DMS79 (cell line): Measurements from ENCODE around the gene ADCY5.
"Not testable (repeated sequence)": the region's sequence is repeated elsewhere in the genome, so short reads cannot be mapped to it uniquely, and the experiment has no call there.

Experiments used
- DNase-seq: peaks from one replicate; lab custom pipeline; 2025; lab: John Stamatoyannopoulos, UW

The ADCY5 gene

DNA sequence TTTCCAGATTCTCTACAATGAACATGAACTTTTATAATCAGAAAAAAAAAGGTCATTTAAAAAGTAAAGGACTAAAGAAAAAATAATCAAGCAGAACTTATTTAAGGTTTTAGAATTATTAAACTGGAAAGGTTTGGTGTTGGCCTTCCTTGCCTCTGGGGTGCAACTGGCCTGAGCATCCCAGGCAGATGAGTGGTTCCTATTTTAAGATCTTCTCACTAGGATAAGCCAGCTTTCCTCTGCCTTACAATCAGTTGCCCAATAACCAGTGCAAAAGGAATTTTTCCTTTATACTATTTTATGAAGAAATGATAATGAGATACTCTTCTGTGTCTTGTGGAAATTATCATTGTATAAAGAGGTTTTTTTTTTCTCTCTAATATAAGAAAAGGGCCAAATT is 190.5 kb downstream of the ADCY5 start:
- no peak for DNase-seq

DNA sequence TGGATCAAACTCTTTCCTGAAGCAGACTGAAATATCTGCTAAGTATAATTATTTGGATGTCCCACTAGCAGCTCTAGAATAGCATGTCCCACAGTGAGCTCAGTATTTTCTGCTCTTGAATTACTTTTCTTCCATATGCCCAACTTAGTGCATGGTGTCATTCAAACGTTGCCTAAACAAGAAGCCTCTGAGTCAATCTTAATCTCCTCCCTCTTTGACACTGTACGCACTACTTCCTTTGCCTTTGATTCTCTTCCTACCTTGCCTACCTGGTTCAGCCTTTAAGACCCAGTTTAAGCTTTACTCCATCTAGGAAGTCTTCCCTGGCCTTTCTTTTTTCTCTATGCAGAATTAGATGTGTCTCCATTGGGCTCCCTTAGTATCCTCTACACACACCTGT is 192.6 kb downstream of the ADCY5 start:
- DNase-seq, result no peak

DNA sequence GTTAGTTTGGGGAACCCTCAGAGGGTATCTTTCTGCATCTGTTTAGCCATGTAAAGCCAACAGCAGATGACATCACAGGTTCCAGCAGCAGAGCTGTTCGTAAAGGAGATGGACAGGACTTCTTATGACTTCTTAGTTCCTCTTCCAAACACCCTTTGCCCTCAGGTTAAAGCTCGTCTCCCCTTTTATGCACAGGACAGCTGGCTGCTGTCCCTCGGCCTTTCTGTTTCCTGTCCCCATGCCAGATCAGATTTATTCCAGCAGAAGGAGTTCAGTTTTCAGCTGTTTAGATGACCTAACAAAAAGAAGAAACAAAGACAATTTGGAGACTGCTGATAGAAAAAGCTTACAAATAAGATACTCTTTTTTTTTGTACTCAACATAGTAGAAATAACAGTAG is 202.0 kb downstream of the ADCY5 start:
- no peak for DNase-seq

DNA sequence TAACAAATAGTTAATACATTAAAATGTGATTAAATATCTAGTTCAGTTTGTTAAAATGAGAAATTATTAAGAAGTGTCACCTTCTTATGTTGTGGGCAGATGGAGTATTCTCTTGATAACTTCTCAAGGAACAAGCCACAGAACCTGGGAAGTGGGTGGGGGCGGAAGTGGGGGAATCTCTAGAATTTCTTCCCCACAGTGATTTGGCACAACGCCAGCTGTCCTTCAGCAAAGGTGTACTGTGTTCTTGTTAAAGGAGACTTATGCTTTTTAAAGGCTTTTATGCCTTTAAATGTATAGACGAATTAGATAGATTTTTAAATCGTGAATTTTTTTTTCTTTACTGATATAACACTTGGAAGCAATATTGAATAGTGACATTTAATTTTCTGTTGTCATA is 204.8 kb downstream of the ADCY5 start:
- no peak for DNase-seq

DNA sequence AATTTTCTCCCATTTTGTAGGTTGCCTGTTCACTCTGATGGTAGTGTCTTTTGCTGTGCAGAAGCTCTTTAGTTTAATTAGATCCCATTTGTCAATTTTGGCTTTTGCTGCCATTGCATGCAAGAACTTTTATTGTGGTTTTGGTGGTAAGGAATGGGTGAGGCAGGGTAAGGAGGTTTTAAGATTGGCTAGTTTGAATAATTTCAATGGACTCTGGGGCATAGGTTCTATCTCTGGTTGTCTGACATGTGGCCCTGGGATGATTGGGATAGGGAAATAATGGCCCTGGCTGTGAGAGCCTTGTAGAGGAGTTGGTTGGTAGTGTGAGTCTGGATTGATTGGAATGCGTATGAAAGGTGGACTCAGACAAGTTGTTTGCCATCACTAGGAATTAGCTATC is 209.1 kb downstream of the ADCY5 start:
- DNase-seq, result no peak

DNA sequence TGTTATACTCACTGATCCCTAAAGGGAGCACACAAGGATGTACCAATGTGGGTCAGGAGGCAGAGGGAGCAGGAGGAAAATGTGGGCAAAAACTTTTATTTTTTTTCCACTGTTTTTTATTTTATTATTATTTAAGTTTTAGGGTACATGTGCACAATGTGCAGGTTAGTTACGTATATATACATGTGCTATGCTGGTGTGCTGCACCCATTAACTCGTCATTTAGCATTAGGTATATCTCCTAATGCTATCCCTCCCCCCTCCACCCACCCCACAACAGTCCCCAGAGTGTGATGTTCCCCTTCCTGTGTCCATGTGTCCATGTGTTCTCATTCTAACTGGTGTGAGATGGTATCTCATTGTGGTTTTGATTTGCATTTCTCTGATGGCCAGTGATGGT is 209.7 kb downstream of the ADCY5 start:
- DNase-seq, result not testable (repeated sequence)

DNA sequence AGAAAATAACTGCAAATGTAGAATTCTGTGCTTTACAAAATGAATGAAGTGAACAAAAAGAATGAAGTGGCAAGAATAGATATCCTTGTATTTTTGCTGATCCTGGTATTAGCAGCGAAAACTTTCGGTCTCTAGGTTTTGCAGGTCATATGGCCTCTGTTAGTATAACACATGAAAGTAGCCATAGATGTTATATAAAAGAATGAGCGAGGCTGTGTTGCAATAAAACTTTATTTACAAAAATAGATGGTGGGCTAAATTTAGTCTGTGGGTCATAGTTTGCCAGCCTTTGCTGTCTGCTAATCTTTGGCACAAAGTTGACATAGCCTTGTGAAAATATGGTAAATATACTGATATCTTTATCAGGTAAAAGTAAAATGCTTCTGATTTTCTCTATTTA is 212.0 kb downstream of the ADCY5 start:
- no peak for DNase-seq
